OCI-LY1 (cell line): ENCODE data around the gene SLC22A4.

Experiments
- H2AFZ ChIP-seq: fragments of 200-600 bp; sonication (generic), shearing (Covaris generic); 2 replicates; pipeline ENCODE4 v1.6.0; 2014; ENCODE audit warnings: antibody characterized with exemption, mild to moderate bottlenecking, low read length
- H3F3A ChIP-seq: fragments of 200-600 bp; sonication (generic), shearing (Covaris generic); 2 replicates; pipeline ENCODE4 v1.6.0; 2014; ENCODE audit warnings: mild to moderate bottlenecking, antibody characterized with exemption, low read length, moderate library complexity; ENCODE audit not compliant: insufficient read depth
- H3K27ac ChIP-seq: fragments of 200-600 bp; sonication (generic); 2 replicates; pipeline ENCODE4 v1.5.1; 2014; ENCODE audit warnings: low read length, mixed run types, mild to moderate bottlenecking, low read depth; ENCODE audit not compliant: poor library complexity, severe bottlenecking
- H3K27me3 ChIP-seq: fragments of 200-600 bp; sonication (generic); 2 replicates; pipeline ENCODE4 v1.6.0; 2014; ENCODE audit warnings: antibody characterized with exemption, mild to moderate bottlenecking, low read length, moderate library complexity; ENCODE audit not compliant: insufficient read depth
- H3K36me3 ChIP-seq: fragments of 200-600 bp; sonication (generic); 2 replicates; pipeline ENCODE4 v1.6.1; 2014; ENCODE audit warnings: mild to moderate bottlenecking, antibody characterized with exemption, low read length, moderate library complexity, mixed read lengths; ENCODE audit not compliant: insufficient read depth
- H3K4me1 ChIP-seq: fragments of 200-600 bp; sonication (generic); 2 replicates; pipeline ENCODE4 v1.5.1; 2014; ENCODE audit warnings: mild to moderate bottlenecking, low read length, moderate library complexity; ENCODE audit not compliant: insufficient read depth, severe bottlenecking
- H3K4me2 ChIP-seq: fragments of 200-600 bp; sonication (generic), shearing (Covaris generic); 2 replicates; pipeline ENCODE4 v1.6.1; 2014; ENCODE audit warnings: low read length
- H3K4me3 ChIP-seq: fragments of 200-600 bp; sonication (generic); 2 replicates; pipeline ENCODE4 v1.5.1; 2014; ENCODE audit warnings: low read length, low read depth, mild to moderate bottlenecking, mixed read lengths; ENCODE audit not compliant: poor library complexity, severe bottlenecking
- H3K79me2 ChIP-seq: fragments of 200-600 bp; shearing (Covaris generic); 2 replicates; pipeline ENCODE4 v1.6.1; 2016; ENCODE audit warnings: mixed run types, low read length, mixed read lengths; ENCODE audit not compliant: insufficient read depth
- H3K9ac ChIP-seq: fragments of 200-600 bp; sonication (generic), shearing (Covaris generic); 2 replicates; pipeline ENCODE4 v1.6.1; 2014; ENCODE audit warnings: mild to moderate bottlenecking, low read length, mixed read lengths
- H3K9me2 ChIP-seq: fragments of 200-600 bp; sonication (generic), shearing (Covaris generic); 2 replicates; pipeline ENCODE4 v1.6.1; 2014; ENCODE audit warnings: low read depth, mild to moderate bottlenecking, low read length, mixed read lengths
- H3K9me3 ChIP-seq: fragments of 200-600 bp; shearing (Covaris generic); 2 replicates; pipeline ENCODE4 v1.6.1; 2014; ENCODE audit warnings: low read length, mixed read lengths
- H4K20me1 ChIP-seq: fragments of 200-600 bp; sonication (generic), shearing (Covaris generic); 2 replicates; pipeline ENCODE4 v1.6.0; 2016; ENCODE audit warnings: mild to moderate bottlenecking, low read length; ENCODE audit not compliant: insufficient read depth
- EZH2 ChIP-seq: fragments of 200-600 bp; sonication (generic), shearing (Covaris generic); IDR thresholded peaks from 2 replicates; pipeline ENCODE4 v1.8.0; 2017; ENCODE audit warnings: borderline replicate concordance, mixed run types, mild to moderate bottlenecking, antibody characterized with exemption, low read length, moderate library complexity, mixed read lengths
- TF ChIP-seq, protein P1 (sequence below): fragments of 200-600 bp; sonication (generic), shearing (Covaris generic); IDR thresholded peaks from 2 replicates; pipeline ENCODE4 v1.5.1; 2017; ENCODE audit warnings: mild to moderate bottlenecking, antibody characterized with exemption, low read length, moderate library complexity, mixed read lengths

SLC22A4 gene

GRCh38 chr5:132303589-132303988 is 9.4 kb downstream of the SLC22A4 start:
- Histone ChIP-seq H3K27ac (no peak overlapping the region), H2AFZ (no peak overlapping the region), H3K9ac (no peak overlapping the region), H4K20me1 (no peaks in the 10 kb centered on the region), H3K4me1 (no peaks in the 10 kb centered on the region), H3K9me3 (no peaks in the 10 kb centered on the region), H3K27me3 (no peaks in the 10 kb centered on the region), H3K36me3 (no peaks in the 10 kb centered on the region), H3K4me2 (no peak overlapping the region), H3F3A (no peaks in the 10 kb centered on the region), H3K79me2 (no peaks in the 10 kb centered on the region), H3K9me2 (no peaks in the 10 kb centered on the region), H3K4me3 (no peak overlapping the region)
- TF ChIP-seq EZH2: no peak
- TF ChIP-seq, protein P1, sequence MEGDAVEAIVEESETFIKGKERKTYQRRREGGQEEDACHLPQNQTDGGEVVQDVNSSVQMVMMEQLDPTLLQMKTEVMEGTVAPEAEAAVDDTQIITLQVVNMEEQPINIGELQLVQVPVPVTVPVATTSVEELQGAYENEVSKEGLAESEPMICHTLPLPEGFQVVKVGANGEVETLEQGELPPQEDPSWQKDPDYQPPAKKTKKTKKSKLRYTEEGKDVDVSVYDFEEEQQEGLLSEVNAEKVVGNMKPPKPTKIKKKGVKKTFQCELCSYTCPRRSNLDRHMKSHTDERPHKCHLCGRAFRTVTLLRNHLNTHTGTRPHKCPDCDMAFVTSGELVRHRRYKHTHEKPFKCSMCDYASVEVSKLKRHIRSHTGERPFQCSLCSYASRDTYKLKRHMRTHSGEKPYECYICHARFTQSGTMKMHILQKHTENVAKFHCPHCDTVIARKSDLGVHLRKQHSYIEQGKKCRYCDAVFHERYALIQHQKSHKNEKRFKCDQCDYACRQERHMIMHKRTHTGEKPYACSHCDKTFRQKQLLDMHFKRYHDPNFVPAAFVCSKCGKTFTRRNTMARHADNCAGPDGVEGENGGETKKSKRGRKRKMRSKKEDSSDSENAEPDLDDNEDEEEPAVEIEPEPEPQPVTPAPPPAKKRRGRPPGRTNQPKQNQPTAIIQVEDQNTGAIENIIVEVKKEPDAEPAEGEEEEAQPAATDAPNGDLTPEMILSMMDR: no peak

- H3K36me3 ChIP-seq: no peaks in the 10 kb centered on the region
Observed at GRCh38 chr5:132305420-132305819, 11.2 kb downstream of the SLC22A4 start.

GRCh38 chr5:132308701-132309100 is 14.5 kb downstream of the SLC22A4 start:
- H3K36me3 ChIP-seq: no peaks in the 10 kb centered on the region
- no peak overlapping the region for H3K4me3 ChIP-seq
- no peaks in the 10 kb centered on the region for H3K79me2 ChIP-seq
- no peaks in the 10 kb centered on the region for H3K27me3 ChIP-seq
- no peaks in the 10 kb centered on the region for H4K20me1 ChIP-seq
- TF ChIP-seq, protein P1: no peak
- TF ChIP-seq EZH2: no peak
- no peak overlapping the region for H3K27ac ChIP-seq
- H3K9ac ChIP-seq: no peak overlapping the region
- no peaks in the 10 kb centered on the region for H3K9me2 ChIP-seq
- no peak overlapping the region for H3K4me2 ChIP-seq
- H2AFZ ChIP-seq: no peak overlapping the region
- H3K9me3 ChIP-seq: no peaks in the 10 kb centered on the region
- no peaks in the 10 kb centered on the region for H3F3A ChIP-seq
- H3K4me1 ChIP-seq: no peaks in the 10 kb centered on the region

More at GRCh38 chr5:132305420-132305819, 11.2 kb downstream of the SLC22A4 start:
- H3K4me2 ChIP-seq: no peak overlapping the region
- no peak overlapping the region for H3K4me3 ChIP-seq
- no peak for TF ChIP-seq EZH2
- TF ChIP-seq, protein P1: no peak
- no peak overlapping the region for H2AFZ ChIP-seq
- no peaks in the 10 kb centered on the region for H3F3A ChIP-seq
- H4K20me1 ChIP-seq: no peaks in the 10 kb centered on the region
- H3K9ac ChIP-seq: no peak overlapping the region
- no peak overlapping the region for H3K27ac ChIP-seq
- H3K27me3 ChIP-seq: no peaks in the 10 kb centered on the region
- no peaks in the 10 kb centered on the region for H3K79me2 ChIP-seq
- H3K9me2 ChIP-seq: no peaks in the 10 kb centered on the region
- no peaks in the 10 kb centered on the region for H3K9me3 ChIP-seq
- H3K4me1 ChIP-seq: no peaks in the 10 kb centered on the region
